HepG2 (cell line): ENCODE measurements around the gene L1CAM. TPM values are rescaled to one million over a fixed set of nuclear protein-coding genes. Genes with fewer than 3 reads are reported as not detected.

ENCODE experiments used
- AGO1 ChIP-seq: fragments of 200-400 bp; formaldehyde crosslinking; IDR thresholded peaks from 2 replicates; pipeline ENCODE4 v1.6.1; 2017; ENCODE audit warnings: mild to moderate bottlenecking, low read depth, low read length, moderate library complexity; ENCODE audit not compliant: poor library complexity, severe bottlenecking
- ARNT ChIP-seq: fragments of 450-650 bp; IDR thresholded peaks from 2 replicates; pipeline ENCODE4 v1.6.1; 2017
- CHD4 ChIP-seq: fragments of 200-600 bp; sonication (generic); IDR thresholded peaks from 2 replicates; pipeline ENCODE4 v1.7.0; 2017; ENCODE audit warnings: mild to moderate bottlenecking, low read length, borderline replicate concordance
- ELF3 ChIP-seq: IDR thresholded peaks from 2 replicates; pipeline ENCODE4 v1.6.1; 2016; ENCODE audit warnings: missing genetic modification reagents, missing compliant biosample characterization
- RNF2 ChIP-seq: fragments of 450-650 bp; conservative IDR thresholded peaks from 2 replicates; pipeline ENCODE4 v1.6.1; 2016; ENCODE audit warnings: low read depth
- SP5 ChIP-seq: IDR thresholded peaks from 2 replicates; pipeline ENCODE4 v1.6.1; 2016; ENCODE audit warnings: low read depth, borderline replicate concordance
- TOPORS ChIP-seq: sonication (generic); formaldehyde crosslinking; IDR thresholded peaks from 2 replicates; pipeline ENCODE4 v1.8.0; 2023; ENCODE audit warnings: mild to moderate bottlenecking, missing genetic modification reagents
- ZNF10 ChIP-seq: sonication (generic); formaldehyde crosslinking; IDR thresholded peaks from 2 replicates; pipeline ENCODE4 v1.4.0; 2020; ENCODE audit warnings: mild to moderate bottlenecking, low read depth, missing genetic modification reagents, borderline replicate concordance
- ZNF530 ChIP-seq: sonication (generic); formaldehyde crosslinking; IDR thresholded peaks from 2 replicates; pipeline ENCODE4 v1.5.0; 2020; ENCODE audit warnings: low read depth, mild to moderate bottlenecking, missing genetic modification reagents
- ZNF746 ChIP-seq: sonication (generic); formaldehyde crosslinking; IDR thresholded peaks from 2 replicates; pipeline ENCODE4 v1.8.0; 2022; ENCODE audit warnings: mild to moderate bottlenecking, missing genetic modification reagents
- ZNF747 ChIP-seq: sonication (generic); formaldehyde crosslinking; IDR thresholded peaks from 2 replicates; pipeline ENCODE4 v1.8.1; 2023; ENCODE audit warnings: missing genetic modification reagents, mild to moderate bottlenecking, borderline replicate concordance
- polyA plus RNA-seq, 8 experiments: library from polyadenylated mRNA; depleted of rRNA in 3 of 8; stranded (reverse) in 7 of 8; unstranded in 1 of 8; fragments of >200 nt; fragmentation: Illumina TruSeq in 4 of 8; extraction: Trizol in 4 of 8; gene quantifications; 2 replicates each; pipeline versions ENCODE4 v1.2.1 to v1.2.3, GENCODE V29; 2011 to 2016; ENCODE audit warnings: low read depth in 4 of 8, missing spikeins in 1 of 8, mixed read lengths in 1 of 8; ENCODE audit not compliant: insufficient read depth in 1 of 8
- total RNA-seq, 5 experiments: library from RNA; depleted of rRNA; stranded (reverse); fragments of >200 nt; fragmentation: Illumina TruSeq; extraction: Trizol; gene quantifications; 2 replicates each; pipeline ENCODE4 v1.2.3, GENCODE V29; 2016; ENCODE audit warnings: low read depth in 1 of 5
- TF ChIP-seq, protein P1 (sequence below): sonication (generic); formaldehyde crosslinking; IDR thresholded peaks from 2 replicates; pipeline ENCODE4 v1.5.0; 2020; ENCODE audit warnings: mild to moderate bottlenecking, missing genetic modification reagents, borderline replicate concordance
- TF ChIP-seq, protein P2 (sequence below): sonication (generic); formaldehyde crosslinking; IDR thresholded peaks from 2 replicates; pipeline ENCODE4 v1.9.0; 2022; ENCODE audit warnings: missing genetic modification reagents, mild to moderate bottlenecking, borderline replicate concordance
- TF ChIP-seq, protein P3 (sequence below): sonication (generic); formaldehyde crosslinking; IDR thresholded peaks from 2 replicates; pipeline ENCODE4 v1.4.0; 2020; ENCODE audit warnings: mild to moderate bottlenecking, missing genetic modification reagents
- TF ChIP-seq, protein P4 (sequence below): IDR thresholded peaks from 2 replicates; pipeline ENCODE4 v1.6.1; 2018; ENCODE audit warnings: missing genetic modification reagents
- TF ChIP-seq, protein P5 (sequence below): sonication (generic); formaldehyde crosslinking; IDR thresholded peaks from 2 replicates; pipeline ENCODE4 v1.5.0; 2020; ENCODE audit warnings: missing genetic modification reagents

L1CAM gene
- total and polyA plus RNA-seq, 2 of the 13 experiments (the other 11 are each of a cell fraction or from before 2014, with no cell fraction given), result 1.4 to 2.0 TPM

DNA sequence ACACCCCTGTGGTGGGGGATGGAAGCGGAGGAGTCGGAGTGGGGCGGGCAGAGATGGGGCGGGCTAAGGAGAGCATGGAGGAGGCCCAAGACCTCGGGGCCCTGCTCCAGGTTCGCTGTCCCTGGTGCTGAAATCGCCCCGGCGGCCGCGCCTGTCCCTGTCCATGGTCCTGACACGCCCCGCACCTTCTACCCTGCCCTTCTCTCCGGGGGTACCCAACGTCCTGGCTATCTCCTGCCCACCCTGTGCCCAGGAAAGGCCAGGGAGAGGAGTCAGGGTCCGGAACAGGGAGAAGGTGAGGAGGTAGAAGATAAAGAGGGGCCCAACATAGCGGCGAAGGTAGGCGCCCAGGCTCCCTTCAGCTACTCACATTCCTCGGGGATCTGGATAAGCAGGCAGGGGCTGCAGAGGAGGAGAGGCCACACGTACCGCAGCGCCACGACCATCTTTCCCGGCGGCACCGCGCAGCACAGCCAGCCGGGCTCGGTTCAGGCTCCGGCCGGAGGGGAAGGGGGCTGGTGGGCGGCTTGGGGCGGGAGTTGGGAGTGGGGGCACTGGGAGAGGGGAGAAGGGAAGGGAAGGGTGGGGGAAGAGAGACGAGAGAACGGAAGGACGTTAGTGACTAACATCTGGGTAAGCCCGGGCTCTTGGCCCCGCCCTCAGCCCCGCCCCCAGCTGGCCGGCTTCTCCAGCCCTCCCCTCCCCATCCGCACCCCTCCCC lies 10.4 kb downstream of the L1CAM start (continued):
- TF ChIP-seq, protein P1, sequence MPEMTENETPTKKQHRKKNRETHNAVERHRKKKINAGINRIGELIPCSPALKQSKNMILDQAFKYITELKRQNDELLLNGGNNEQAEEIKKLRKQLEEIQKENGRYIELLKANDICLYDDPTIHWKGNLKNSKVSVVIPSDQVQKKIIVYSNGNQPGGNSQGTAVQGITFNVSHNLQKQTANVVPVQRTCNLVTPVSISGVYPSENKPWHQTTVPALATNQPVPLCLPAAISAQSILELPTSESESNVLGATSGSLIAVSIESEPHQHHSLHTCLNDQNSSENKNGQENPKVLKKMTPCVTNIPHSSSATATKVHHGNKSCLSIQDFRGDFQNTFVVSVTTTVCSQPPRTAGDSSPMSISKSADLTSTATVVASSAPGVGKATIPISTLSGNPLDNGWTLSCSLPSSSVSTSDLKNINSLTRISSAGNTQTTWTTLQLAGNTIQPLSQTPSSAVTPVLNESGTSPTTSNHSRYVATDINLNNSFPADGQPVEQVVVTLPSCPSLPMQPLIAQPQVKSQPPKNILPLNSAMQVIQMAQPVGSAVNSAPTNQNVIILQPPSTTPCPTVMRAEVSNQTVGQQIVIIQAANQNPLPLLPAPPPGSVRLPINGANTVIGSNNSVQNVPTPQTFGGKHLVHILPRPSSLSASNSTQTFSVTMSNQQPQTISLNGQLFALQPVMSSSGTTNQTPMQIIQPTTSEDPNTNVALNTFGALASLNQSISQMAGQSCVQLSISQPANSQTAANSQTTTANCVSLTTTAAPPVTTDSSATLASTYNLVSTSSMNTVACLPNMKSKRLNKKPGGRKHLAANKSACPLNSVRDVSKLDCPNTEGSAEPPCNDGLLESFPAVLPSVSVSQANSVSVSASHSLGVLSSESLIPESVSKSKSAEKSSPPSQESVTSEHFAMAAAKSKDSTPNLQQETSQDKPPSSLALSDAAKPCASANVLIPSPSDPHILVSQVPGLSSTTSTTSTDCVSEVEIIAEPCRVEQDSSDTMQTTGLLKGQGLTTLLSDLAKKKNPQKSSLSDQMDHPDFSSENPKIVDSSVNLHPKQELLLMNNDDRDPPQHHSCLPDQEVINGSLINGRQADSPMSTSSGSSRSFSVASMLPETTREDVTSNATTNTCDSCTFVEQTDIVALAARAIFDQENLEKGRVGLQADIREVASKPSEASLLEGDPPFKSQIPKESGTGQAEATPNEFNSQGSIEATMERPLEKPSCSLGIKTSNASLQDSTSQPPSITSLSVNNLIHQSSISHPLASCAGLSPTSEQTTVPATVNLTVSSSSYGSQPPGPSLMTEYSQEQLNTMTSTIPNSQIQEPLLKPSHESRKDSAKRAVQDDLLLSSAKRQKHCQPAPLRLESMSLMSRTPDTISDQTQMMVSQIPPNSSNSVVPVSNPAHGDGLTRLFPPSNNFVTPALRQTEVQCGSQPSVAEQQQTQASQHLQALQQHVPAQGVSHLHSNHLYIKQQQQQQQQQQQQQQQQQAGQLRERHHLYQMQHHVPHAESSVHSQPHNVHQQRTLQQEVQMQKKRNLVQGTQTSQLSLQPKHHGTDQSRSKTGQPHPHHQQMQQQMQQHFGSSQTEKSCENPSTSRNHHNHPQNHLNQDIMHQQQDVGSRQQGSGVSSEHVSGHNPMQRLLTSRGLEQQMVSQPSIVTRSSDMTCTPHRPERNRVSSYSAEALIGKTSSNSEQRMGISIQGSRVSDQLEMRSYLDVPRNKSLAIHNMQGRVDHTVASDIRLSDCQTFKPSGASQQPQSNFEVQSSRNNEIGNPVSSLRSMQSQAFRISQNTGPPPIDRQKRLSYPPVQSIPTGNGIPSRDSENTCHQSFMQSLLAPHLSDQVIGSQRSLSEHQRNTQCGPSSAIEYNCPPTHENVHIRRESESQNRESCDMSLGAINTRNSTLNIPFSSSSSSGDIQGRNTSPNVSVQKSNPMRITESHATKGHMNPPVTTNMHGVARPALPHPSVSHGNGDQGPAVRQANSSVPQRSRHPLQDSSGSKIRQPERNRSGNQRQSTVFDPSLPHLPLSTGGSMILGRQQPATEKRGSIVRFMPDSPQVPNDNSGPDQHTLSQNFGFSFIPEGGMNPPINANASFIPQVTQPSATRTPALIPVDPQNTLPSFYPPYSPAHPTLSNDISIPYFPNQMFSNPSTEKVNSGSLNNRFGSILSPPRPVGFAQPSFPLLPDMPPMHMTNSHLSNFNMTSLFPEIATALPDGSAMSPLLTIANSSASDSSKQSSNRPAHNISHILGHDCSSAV, result peak; percentile 91; the same call in 1 of the 2 replicates
- peak; percentile 98 for TF ChIP-seq ZNF530 (CRISPR knock-in tag)
- no peak for TF ChIP-seq AGO1
- TF ChIP-seq, protein P2, sequence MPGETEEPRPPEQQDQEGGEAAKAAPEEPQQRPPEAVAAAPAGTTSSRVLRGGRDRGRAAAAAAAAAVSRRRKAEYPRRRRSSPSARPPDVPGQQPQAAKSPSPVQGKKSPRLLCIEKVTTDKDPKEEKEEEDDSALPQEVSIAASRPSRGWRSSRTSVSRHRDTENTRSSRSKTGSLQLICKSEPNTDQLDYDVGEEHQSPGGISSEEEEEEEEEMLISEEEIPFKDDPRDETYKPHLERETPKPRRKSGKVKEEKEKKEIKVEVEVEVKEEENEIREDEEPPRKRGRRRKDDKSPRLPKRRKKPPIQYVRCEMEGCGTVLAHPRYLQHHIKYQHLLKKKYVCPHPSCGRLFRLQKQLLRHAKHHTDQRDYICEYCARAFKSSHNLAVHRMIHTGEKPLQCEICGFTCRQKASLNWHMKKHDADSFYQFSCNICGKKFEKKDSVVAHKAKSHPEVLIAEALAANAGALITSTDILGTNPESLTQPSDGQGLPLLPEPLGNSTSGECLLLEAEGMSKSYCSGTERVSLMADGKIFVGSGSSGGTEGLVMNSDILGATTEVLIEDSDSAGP (CRISPR knock-in tag), result peak; percentile 84
- no peak for TF ChIP-seq RNF2
- TF ChIP-seq ZNF746 (CRISPR knock-in tag), result peak; percentile 97
- no peak for TF ChIP-seq CHD4
- TF ChIP-seq, protein P3, sequence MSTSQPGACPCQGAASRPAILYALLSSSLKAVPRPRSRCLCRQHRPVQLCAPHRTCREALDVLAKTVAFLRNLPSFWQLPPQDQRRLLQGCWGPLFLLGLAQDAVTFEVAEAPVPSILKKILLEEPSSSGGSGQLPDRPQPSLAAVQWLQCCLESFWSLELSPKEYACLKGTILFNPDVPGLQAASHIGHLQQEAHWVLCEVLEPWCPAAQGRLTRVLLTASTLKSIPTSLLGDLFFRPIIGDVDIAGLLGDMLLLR (CRISPR knock-in tag), result peak; percentile 99
- TF ChIP-seq, protein P4, sequence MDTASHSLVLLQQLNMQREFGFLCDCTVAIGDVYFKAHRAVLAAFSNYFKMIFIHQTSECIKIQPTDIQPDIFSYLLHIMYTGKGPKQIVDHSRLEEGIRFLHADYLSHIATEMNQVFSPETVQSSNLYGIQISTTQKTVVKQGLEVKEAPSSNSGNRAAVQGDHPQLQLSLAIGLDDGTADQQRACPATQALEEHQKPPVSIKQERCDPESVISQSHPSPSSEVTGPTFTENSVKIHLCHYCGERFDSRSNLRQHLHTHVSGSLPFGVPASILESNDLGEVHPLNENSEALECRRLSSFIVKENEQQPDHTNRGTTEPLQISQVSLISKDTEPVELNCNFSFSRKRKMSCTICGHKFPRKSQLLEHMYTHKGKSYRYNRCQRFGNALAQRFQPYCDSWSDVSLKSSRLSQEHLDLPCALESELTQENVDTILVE (CRISPR knock-in tag), result peak; percentile 100
- 0 out of 2 replicates have a peak, but pooled peaks have one; percentile 58 for TF ChIP-seq ZNF10 (CRISPR knock-in tag)
- peak; percentile 97 for TF ChIP-seq ZNF747 (CRISPR knock-in tag)
- TF ChIP-seq SP5 (CRISPR knock-in tag), result peak; percentile 72
- peak; percentile 100 for TF ChIP-seq TOPORS (CRISPR knock-in tag)
- TF ChIP-seq, protein P5, sequence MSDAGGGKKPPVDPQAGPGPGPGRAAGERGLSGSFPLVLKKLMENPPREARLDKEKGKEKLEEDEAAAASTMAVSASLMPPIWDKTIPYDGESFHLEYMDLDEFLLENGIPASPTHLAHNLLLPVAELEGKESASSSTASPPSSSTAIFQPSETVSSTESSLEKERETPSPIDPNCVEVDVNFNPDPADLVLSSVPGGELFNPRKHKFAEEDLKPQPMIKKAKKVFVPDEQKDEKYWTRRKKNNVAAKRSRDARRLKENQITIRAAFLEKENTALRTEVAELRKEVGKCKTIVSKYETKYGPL, result peak; percentile 99
- no peak for TF ChIP-seq ARNT
- TF ChIP-seq ELF3 (CRISPR knock-in tag), result peak; percentile 98
